SK-N-SH treated with all-trans-retinoic acid at 6 μM for 48 hours (cell line): ENCODE results near the gene CAPN13.

Experiments
- CSDC2 ChIP-seq: fragments of 250-450 bp; sonication (Bioruptor Pico); IDR thresholded peaks from 2 replicates; pipeline ENCODE4 v1.5.0; 2020; ENCODE audit warnings: mild to moderate bottlenecking, moderate library complexity
- ESRRG ChIP-seq: fragments of 250-450 bp; sonication (Bioruptor Pico); IDR thresholded peaks from 2 replicates; pipeline ENCODE4 v1.6.1; 2021; ENCODE audit warnings: mild to moderate bottlenecking
- GLIS3 ChIP-seq: fragments of 250-450 bp; sonication (Bioruptor Pico); IDR thresholded peaks from 2 replicates; pipeline ENCODE4 v1.5.0; 2020; ENCODE audit warnings: mild to moderate bottlenecking, moderate library complexity
- ISL1 ChIP-seq: fragments of 250-450 bp; sonication (Bioruptor Pico); IDR thresholded peaks from 2 replicates; pipeline ENCODE4 v2.1.2; 2022; ENCODE audit warnings: mild to moderate bottlenecking, moderate library complexity
- OSR1 ChIP-seq: fragments of 250-450 bp; sonication (Bioruptor Pico); IDR thresholded peaks from 2 replicates; pipeline ENCODE4 v1.8.0; 2022; ENCODE audit warnings: moderate library complexity, mild to moderate bottlenecking, inconsistent platforms
- PATZ1 ChIP-seq: fragments of 250-450 bp; sonication (Bioruptor Pico); IDR thresholded peaks from 2 replicates; pipeline ENCODE4 v1.8.0; 2020; ENCODE audit warnings: mild to moderate bottlenecking, moderate library complexity, borderline replicate concordance
- TCF4 ChIP-seq: fragments of 250-450 bp; sonication (Bioruptor Pico); IDR thresholded peaks from 2 replicates; pipeline ENCODE4 v1.8.0; 2021; ENCODE audit warnings: mild to moderate bottlenecking, moderate library complexity, borderline replicate concordance
- TOX ChIP-seq: fragments of 250-450 bp; sonication (Bioruptor Pico); IDR thresholded peaks from 2 replicates; pipeline ENCODE4 v1.8.0; 2021; ENCODE audit warnings: mild to moderate bottlenecking, moderate library complexity, borderline replicate concordance
- ZFP3 ChIP-seq: fragments of 250-450 bp; sonication (Bioruptor Pico); IDR thresholded peaks from 2 replicates; pipeline ENCODE4 v1.5.0; 2020; ENCODE audit warnings: mild to moderate bottlenecking, moderate library complexity
- TF ChIP-seq, protein P1 (sequence below): fragments of 250-450 bp; sonication (Bioruptor Pico); IDR thresholded peaks from 2 replicates; pipeline ENCODE4 v1.8.0; 2021; ENCODE audit warnings: low read depth, mild to moderate bottlenecking, moderate library complexity, borderline replicate concordance

- no peak for TF ChIP-seq PATZ1 (CRISPR knock-in tag)
- TF ChIP-seq TOX (CRISPR knock-in tag) = no peak
- TF ChIP-seq ESRRG (CRISPR knock-in tag) = no peak
- TF ChIP-seq, protein P1, sequence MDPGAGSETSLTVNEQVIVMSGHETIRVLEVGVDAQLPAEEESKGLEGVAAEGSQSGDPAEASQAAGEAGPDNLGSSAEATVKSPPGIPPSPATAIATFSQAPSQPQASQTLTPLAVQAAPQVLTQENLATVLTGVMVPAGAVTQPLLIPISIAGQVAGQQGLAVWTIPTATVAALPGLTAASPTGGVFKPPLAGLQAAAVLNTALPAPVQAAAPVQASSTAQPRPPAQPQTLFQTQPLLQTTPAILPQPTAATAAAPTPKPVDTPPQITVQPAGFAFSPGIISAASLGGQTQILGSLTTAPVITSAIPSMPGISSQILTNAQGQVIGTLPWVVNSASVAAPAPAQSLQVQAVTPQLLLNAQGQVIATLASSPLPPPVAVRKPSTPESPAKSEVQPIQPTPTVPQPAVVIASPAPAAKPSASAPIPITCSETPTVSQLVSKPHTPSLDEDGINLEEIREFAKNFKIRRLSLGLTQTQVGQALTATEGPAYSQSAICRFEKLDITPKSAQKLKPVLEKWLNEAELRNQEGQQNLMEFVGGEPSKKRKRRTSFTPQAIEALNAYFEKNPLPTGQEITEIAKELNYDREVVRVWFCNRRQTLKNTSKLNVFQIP (CRISPR knock-in tag) = no peak
- no peak for TF ChIP-seq ISL1 (CRISPR knock-in tag)
- TF ChIP-seq OSR1 = no peak
- TF ChIP-seq TCF4 (CRISPR knock-in tag) = no peak
- TF ChIP-seq ZFP3 (CRISPR knock-in tag) = no peak
- no peak for TF ChIP-seq CSDC2
- TF ChIP-seq GLIS3 = no peak
Observed at GRCh38 chr2:30784682-30785081, 22.6 kb downstream of the CAPN13 start.
